ENCODE data around the gene CD209. TPM values are rescaled to one million over a fixed set of nuclear protein-coding genes. Genes with fewer than 3 reads are reported as not detected.

CD209 gene
- total and polyA plus RNA-seq, 2 experiments from 2014 or later: 0.35 TPM; not detected in 1

DNA sequence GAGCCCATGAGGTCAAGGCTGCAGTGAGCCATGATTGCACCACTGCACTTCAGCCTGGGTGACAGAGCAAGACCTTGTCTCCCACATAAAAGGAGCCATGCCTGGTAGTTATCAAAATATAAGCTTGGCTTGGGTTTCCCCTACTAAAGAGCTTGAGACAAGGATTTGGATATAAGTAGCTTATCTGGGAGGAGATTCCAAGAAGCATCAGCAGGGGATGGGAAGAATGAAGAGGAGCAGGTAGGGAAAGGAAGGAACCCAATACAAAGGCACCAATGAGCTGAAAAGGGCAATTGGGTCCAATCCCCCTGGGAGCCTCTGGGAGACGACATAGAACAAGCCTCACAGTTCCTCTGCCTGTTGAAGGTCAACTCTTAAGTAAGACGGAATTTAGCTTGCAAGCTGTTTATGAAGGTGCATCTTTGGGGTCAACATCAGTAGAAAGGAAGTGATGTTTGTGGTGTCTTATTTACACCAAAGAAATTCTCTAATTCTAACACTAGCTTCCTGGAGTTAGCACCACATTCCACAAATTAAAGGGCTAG, 8.1 kb downstream of the CD209 start:
- Histone ChIP-seq H3K36me3 (ENCODE audit: insufficient read depth) (no peaks in the 10 kb centered on the region), H3F3A (replicated peaks; ENCODE audit: low read depth) (no peaks in the 10 kb centered on the region), H3K4me1 (ENCODE audit: insufficient read depth) (no peaks in the 10 kb centered on the region), H3K79me2 (replicated peaks; ENCODE audit: insufficient read depth) (no peaks in the 10 kb centered on the region), H2AFZ (peak overlapping the region; percentile 94), H4K20me1 (replicated peaks; ENCODE audit: insufficient read depth) (no peaks in the 10 kb centered on the region), H3K9me2 (ENCODE audit: insufficient read depth) (no peaks in the 10 kb centered on the region), H3K27me3 (ENCODE audit: insufficient read depth) (no peaks in the 10 kb centered on the region), H3K27ac (ENCODE audit: low read depth) (no peak overlapping the region), H3K4me2 (no peak overlapping the region), H3K4me3 (no peak overlapping the region)
- H3K36me3 Mint-ChIP-seq (ENCODE audit: low read depth): no peaks in the 10 kb centered on the region
- no peak overlapping the region for H3K27ac Mint-ChIP-seq
- H3K4me1 Mint-ChIP-seq: peaks cover 4% of the 10 kb centered on the region; the same call in 2 of the 3 replicates
- no peak overlapping the region for H3K4me3 Mint-ChIP-seq
- peak; percentile 5 for DNase-seq (ENCODE audit: low spot score)
- TF ChIP-seq ZNF114 (CRISPR knock-in tag; IDR thresholded peaks at IDR 0.05) (no peak), NANOG (IDR thresholded peaks at IDR 0.05; ENCODE audit: borderline replicate concordance) (no peak)
- TF ChIP-seq, protein P1, sequence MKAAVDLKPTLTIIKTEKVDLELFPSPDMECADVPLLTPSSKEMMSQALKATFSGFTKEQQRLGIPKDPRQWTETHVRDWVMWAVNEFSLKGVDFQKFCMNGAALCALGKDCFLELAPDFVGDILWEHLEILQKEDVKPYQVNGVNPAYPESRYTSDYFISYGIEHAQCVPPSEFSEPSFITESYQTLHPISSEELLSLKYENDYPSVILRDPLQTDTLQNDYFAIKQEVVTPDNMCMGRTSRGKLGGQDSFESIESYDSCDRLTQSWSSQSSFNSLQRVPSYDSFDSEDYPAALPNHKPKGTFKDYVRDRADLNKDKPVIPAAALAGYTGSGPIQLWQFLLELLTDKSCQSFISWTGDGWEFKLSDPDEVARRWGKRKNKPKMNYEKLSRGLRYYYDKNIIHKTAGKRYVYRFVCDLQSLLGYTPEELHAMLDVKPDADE (IDR thresholded peaks at IDR 0.05): no peak
- TF ChIP-seq, protein P2, sequence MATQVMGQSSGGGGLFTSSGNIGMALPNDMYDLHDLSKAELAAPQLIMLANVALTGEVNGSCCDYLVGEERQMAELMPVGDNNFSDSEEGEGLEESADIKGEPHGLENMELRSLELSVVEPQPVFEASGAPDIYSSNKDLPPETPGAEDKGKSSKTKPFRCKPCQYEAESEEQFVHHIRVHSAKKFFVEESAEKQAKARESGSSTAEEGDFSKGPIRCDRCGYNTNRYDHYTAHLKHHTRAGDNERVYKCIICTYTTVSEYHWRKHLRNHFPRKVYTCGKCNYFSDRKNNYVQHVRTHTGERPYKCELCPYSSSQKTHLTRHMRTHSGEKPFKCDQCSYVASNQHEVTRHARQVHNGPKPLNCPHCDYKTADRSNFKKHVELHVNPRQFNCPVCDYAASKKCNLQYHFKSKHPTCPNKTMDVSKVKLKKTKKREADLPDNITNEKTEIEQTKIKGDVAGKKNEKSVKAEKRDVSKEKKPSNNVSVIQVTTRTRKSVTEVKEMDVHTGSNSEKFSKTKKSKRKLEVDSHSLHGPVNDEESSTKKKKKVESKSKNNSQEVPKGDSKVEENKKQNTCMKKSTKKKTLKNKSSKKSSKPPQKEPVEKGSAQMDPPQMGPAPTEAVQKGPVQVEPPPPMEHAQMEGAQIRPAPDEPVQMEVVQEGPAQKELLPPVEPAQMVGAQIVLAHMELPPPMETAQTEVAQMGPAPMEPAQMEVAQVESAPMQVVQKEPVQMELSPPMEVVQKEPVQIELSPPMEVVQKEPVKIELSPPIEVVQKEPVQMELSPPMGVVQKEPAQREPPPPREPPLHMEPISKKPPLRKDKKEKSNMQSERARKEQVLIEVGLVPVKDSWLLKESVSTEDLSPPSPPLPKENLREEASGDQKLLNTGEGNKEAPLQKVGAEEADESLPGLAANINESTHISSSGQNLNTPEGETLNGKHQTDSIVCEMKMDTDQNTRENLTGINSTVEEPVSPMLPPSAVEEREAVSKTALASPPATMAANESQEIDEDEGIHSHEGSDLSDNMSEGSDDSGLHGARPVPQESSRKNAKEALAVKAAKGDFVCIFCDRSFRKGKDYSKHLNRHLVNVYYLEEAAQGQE (IDR thresholded peaks at IDR 0.05; ENCODE audit: unreplicated experiment): no peak
- TF ChIP-seq, protein P3, sequence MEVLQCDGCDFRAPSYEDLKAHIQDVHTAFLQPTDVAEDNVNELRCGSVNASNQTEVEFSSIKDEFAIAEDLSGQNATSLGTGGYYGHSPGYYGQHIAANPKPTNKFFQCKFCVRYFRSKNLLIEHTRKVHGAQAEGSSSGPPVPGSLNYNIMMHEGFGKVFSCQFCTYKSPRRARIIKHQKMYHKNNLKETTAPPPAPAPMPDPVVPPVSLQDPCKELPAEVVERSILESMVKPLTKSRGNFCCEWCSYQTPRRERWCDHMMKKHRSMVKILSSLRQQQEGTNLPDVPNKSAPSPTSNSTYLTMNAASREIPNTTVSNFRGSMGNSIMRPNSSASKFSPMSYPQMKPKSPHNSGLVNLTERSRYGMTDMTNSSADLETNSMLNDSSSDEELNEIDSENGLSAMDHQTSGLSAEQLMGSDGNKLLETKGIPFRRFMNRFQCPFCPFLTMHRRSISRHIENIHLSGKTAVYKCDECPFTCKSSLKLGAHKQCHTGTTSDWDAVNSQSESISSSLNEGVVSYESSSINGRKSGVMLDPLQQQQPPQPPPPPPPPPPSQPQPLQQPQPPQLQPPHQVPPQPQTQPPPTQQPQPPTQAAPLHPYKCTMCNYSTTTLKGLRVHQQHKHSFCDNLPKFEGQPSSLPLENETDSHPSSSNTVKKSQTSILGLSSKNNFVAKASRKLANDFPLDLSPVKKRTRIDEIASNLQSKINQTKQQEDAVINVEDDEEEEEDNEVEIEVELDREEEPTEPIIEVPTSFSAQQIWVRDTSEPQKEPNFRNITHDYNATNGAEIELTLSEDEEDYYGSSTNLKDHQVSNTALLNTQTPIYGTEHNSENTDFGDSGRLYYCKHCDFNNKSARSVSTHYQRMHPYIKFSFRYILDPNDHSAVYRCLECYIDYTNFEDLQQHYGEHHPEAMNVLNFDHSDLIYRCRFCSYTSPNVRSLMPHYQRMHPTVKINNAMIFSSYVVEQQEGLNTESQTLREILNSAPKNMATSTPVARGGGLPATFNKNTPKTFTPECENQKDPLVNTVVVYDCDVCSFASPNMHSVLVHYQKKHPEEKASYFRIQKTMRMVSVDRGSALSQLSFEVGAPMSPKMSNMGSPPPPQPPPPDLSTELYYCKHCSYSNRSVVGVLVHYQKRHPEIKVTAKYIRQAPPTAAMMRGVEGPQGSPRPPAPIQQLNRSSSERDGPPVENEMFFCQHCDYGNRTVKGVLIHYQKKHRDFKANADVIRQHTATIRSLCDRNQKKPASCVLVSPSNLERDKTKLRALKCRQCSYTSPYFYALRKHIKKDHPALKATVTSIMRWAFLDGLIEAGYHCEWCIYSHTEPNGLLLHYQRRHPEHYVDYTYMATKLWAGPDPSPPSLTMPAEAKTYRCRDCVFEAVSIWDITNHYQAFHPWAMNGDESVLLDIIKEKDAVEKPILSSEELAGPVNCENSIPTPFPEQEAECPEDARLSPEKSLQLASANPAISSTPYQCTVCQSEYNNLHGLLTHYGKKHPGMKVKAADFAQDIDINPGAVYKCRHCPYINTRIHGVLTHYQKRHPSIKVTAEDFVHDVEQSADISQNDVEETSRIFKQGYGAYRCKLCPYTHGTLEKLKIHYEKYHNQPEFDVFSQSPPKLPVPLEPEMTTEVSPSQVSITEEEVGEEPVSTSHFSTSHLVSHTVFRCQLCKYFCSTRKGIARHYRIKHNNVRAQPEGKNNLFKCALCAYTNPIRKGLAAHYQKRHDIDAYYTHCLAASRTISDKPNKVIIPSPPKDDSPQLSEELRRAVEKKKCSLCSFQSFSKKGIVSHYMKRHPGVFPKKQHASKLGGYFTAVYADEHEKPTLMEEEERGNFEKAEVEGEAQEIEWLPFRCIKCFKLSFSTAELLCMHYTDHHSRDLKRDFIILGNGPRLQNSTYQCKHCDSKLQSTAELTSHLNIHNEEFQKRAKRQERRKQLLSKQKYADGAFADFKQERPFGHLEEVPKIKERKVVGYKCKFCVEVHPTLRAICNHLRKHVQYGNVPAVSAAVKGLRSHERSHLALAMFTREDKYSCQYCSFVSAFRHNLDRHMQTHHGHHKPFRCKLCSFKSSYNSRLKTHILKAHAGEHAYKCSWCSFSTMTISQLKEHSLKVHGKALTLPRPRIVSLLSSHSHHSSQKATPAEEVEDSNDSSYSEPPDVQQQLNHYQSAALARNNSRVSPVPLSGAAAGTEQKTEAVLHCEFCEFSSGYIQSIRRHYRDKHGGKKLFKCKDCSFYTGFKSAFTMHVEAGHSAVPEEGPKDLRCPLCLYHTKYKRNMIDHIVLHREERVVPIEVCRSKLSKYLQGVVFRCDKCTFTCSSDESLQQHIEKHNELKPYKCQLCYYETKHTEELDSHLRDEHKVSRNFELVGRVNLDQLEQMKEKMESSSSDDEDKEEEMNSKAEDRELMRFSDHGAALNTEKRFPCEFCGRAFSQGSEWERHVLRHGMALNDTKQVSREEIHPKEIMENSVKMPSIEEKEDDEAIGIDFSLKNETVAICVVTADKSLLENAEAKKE (CRISPR knock-in tag; IDR thresholded peaks at IDR 0.05): no peak
- ATAC-seq: no peak
- peaks cover 4% of the 10 kb centered on the region for H3K27me3 Mint-ChIP-seq (ENCODE audit: insufficient read depth, low read depth, poor library complexity)
- no peaks in the 10 kb centered on the region; the same call in 2 of the 3 replicates for H3K9me3 Mint-ChIP-seq

All from GM23338 (cell line).